ENCODE data around the gene SPANXD. TPM values are rescaled to one million over a fixed set of nuclear protein-coding genes. Genes with fewer than 3 reads are reported as not detected.
"Not testable (repeated sequence)": the region's sequence is repeated elsewhere in the genome, so short reads cannot be mapped to it uniquely, and the experiment has no call there.

Gene SPANXD
- total RNA-seq: not detected

- DNase-seq: not testable (repeated sequence)
Observed at GRCh38 chrX:141698639-141699038, at the start of gene SPANXD. SPANXD (minus strand) TSS chrX:141698739; CDS start chrX:141698405, 334 bp downstream.

- DNase-seq: no peak
Observed at GRCh38 chrX:141742666-141743065, 44.1 kb upstream of the SPANXD start.

GRCh38 chrX:141736656-141737055, 38.1 kb upstream of the SPANXD start:
- DNase-seq: no peak

GRCh38 chrX:141733371-141733770, 34.8 kb upstream of the SPANXD start:
- DNase-seq: no peak

GRCh38 chrX:141732031-141732430, 33.5 kb upstream of the SPANXD start:
- no peak for DNase-seq

- DNase-seq: no peak
Observed at GRCh38 chrX:141724186-141724585, 25.6 kb upstream of the SPANXD start.

GRCh38 chrX:141714680-141715079, 16.1 kb upstream of the SPANXD start:
- no peak for DNase-seq

- DNase-seq: no peak
Observed at GRCh38 chrX:141701072-141701471, 2.5 kb upstream of the SPANXD start.

- no peak for DNase-seq
Observed at GRCh38 chrX:141673946-141674345, 24.6 kb downstream of the SPANXD start.

GRCh38 chrX:141669689-141670088, 28.9 kb downstream of the SPANXD start:
- no peak for DNase-seq

GRCh38 chrX:141668371-141668770, 30.2 kb downstream of the SPANXD start:
- DNase-seq: no peak

GRCh38 chrX:141662781-141663180, 35.8 kb downstream of the SPANXD start:
- DNase-seq: no peak

- no peak for DNase-seq
Observed at GRCh38 chrX:141652286-141652685, 46.3 kb downstream of the SPANXD start.
